ENCODE measurements around the gene ITGB7. TPM values are rescaled to one million over a fixed set of nuclear protein-coding genes. Genes with fewer than 3 reads are reported as not detected.

Gene ITGB7
- total and polyA plus RNA-seq, 2 donors (not counting 3 experiments of a cell fraction or from before 2014, with no cell fraction given): 0.17 TPM; not detected in 1

GRCh38 chr12:53224897-53225634 is 18.0 kb upstream of the ITGB7 start:
- H3K9ac ChIP-seq (replicated peaks; ENCODE audit: extremely low read depth, insufficient read depth, low read length): no peak overlapping the region
- DNase-seq (ENCODE audit: low read depth, low spot score): no peak

More at GRCh38 chr12:53224897-53225634, 18.0 kb upstream of the ITGB7 start:
- CTCF ChIA-PET: interaction anchor here (0.9 to 1.2 kb wide), 2 partner anchors 11 to 28 kb away, joined by 3 read pairs; no protein-coding TSS in a partner anchor
- Histone ChIP-seq H2AFZ (ENCODE audit: low read depth, low read length) (no peak overlapping the region), H3K27ac (ENCODE audit: insufficient read depth, low read depth, low read length) (no peak overlapping the region), H3K4me1 (ENCODE audit: control insufficient read depth, extremely low read depth, insufficient read depth, low read length) (peaks cover 26% of the 10 kb centered on the region), H3K27me3 (ENCODE audit: control insufficient read depth in 2 of 2, insufficient read depth in 2 of 2, low read length in 2 of 2) (no peaks in the 10 kb centered on the region), H3K4me2 (ENCODE audit: insufficient read depth, low read length) (no peak overlapping the region), H3K9me1 (replicated peaks; ENCODE audit: control insufficient read depth, extremely low read depth, insufficient read depth, low read length) (no peaks in the 10 kb centered on the region), H3K4me3 (replicated peaks in 1 of 3; ENCODE audit: insufficient read depth in 1 of 3, low read depth in 1 of 3, low read length in 3 of 3) (no peak overlapping the region), H4K20me1 (replicated peaks; ENCODE audit: control insufficient read depth, extremely low read depth, insufficient read depth, low read length) (no peaks in the 10 kb centered on the region), H3K9me3 (replicated peaks; ENCODE audit: control insufficient read depth, insufficient read depth, low read length) (no peaks in the 10 kb centered on the region), H3K79me2 (ENCODE audit: control insufficient read depth, insufficient read depth, low read length) (no peaks in the 10 kb centered on the region), H3K36me3 (ENCODE audit: control insufficient read depth in 2 of 2, extremely low read depth in 1 of 2, insufficient read depth in 2 of 2, low read length in 2 of 2) (no peaks in the 10 kb centered on the region)
- FAIRE-seq: no peak
- POLR2A ChIA-PET: no interaction called here
- TF ChIP-seq POLR2AphosphoS5 (IDR thresholded peaks at IDR 0.05; ENCODE audit: insufficient read depth, low read depth, low read length) (no peak), EZH2 (IDR thresholded peaks at IDR 0.05; ENCODE audit: borderline replicate concordance, low read depth, low read length, severe bottlenecking) (no peak), MYC (IDR thresholded peaks at IDR 0.05; ENCODE audit: low read depth, low read length) (no peak), MAX (IDR thresholded peaks at IDR 0.05; ENCODE audit: insufficient read depth, insufficient read length) (no peak), POLR2A (IDR thresholded peaks at IDR 0.05; ENCODE audit: low read depth, low read length) (no peak), JUN (IDR thresholded peaks at IDR 0.05; ENCODE audit: borderline replicate concordance, insufficient read depth, insufficient read length, low read depth) (no peak), GATA2 (IDR thresholded peaks at IDR 0.05; ENCODE audit: insufficient read depth, insufficient read length, low read depth, low read length) (no peak), CTCF (IDR thresholded peaks at IDR 0.05; ENCODE audit: extremely low read depth in 1 of 2, insufficient read depth in 1 of 2, low read depth in 1 of 2, low read length in 2 of 2) (no peak), FOS (IDR thresholded peaks at IDR 0.05; ENCODE audit: borderline replicate concordance, insufficient read depth, low read length) (no peak)
- BruUV-seq (replicated peaks): no TSS peak
- intact Hi-C loops (cut with micrococcal nuclease) (loop anchor here (5.0 kb wide), 1 partner anchor 277 kb away; the partner anchor contains the start of gene TARBP2), dilution Hi-C loops (cut with MboI; ENCODE audit: extremely low pct_ligation_motif_present, low sequenced_read_pairs) (no loop called here)

Data from endothelial cell of umbilical vein (primary cell).